ENCODE measurements around the gene DPPA5.
"Not testable (repeated sequence)": the region's sequence is repeated elsewhere in the genome, so short reads cannot be mapped to it uniquely, and the experiment has no call there.

The DPPA5 gene

GRCh38 chr6:73353636-73354593 lies at the start of gene DPPA5:
Gene DPPA5 (minus strand): TSS chr6:73354276. CDS start chr6:73354225, 51 bp downstream.
- no peak for DNase-seq (ENCODE audit: low read depth in 3 of 3)

GRCh38 chr6:73400656-73401055 lies 46.6 kb upstream of the DPPA5 start:
- no peak for DNase-seq (ENCODE audit: low read depth in 3 of 3)

GRCh38 chr6:73395875-73396274 lies 41.8 kb upstream of the DPPA5 start:
- DNase-seq (ENCODE audit: low read depth in 3 of 3): no peak

GRCh38 chr6:73394577-73395354 lies 40.7 kb upstream of the DPPA5 start, which contains the start of gene DDX43:
Gene DDX43 (plus strand): TSS chr6:73394828. CDS start chr6:73394906, 78 bp downstream.
- peak in 1 of 3 experiments; percentile 36 for DNase-seq (ENCODE audit: low read depth in 3 of 3)

GRCh38 chr6:73393278-73393677 lies 39.2 kb upstream of the DPPA5 start:
- no peak for DNase-seq (ENCODE audit: low read depth in 3 of 3)

GRCh38 chr6:73392188-73392587 lies 38.1 kb upstream of the DPPA5 start:
- DNase-seq (ENCODE audit: low read depth in 3 of 3): not testable (repeated sequence)

- DNase-seq (ENCODE audit: low read depth in 3 of 3): no peak
Observed at GRCh38 chr6:73391675-73392074, 37.6 kb upstream of the DPPA5 start.

- no peak for DNase-seq (ENCODE audit: low read depth in 3 of 3)
Observed at GRCh38 chr6:73389854-73390253, 35.8 kb upstream of the DPPA5 start.

GRCh38 chr6:73388800-73389512 lies 34.9 kb upstream of the DPPA5 start:
- peak in 2 of 3 experiments; percentile 20 to 64 for DNase-seq (ENCODE audit: low read depth in 3 of 3)

- no peak for DNase-seq (ENCODE audit: low read depth in 3 of 3)
Observed at GRCh38 chr6:73388433-73388799, 34.3 kb upstream of the DPPA5 start.

- DNase-seq (ENCODE audit: low read depth in 3 of 3): no peak
Observed at GRCh38 chr6:73382462-73383113, 28.5 kb upstream of the DPPA5 start.

- not testable (repeated sequence) for DNase-seq (ENCODE audit: low read depth in 3 of 3)
Observed at GRCh38 chr6:73381531-73381930, 27.5 kb upstream of the DPPA5 start.

- no peak for DNase-seq (ENCODE audit: low read depth in 3 of 3)
Observed at GRCh38 chr6:73377225-73377624, 23.1 kb upstream of the DPPA5 start.

- no peak for DNase-seq (ENCODE audit: low read depth in 3 of 3)
Observed at GRCh38 chr6:73375216-73375615, 21.1 kb upstream of the DPPA5 start.

- no peak for DNase-seq (ENCODE audit: low read depth in 3 of 3)
Observed at GRCh38 chr6:73372516-73372915, 18.4 kb upstream of the DPPA5 start.

- no peak for DNase-seq (ENCODE audit: low read depth in 3 of 3)
Observed at GRCh38 chr6:73371984-73372383, 17.9 kb upstream of the DPPA5 start.

- DNase-seq (ENCODE audit: low read depth in 3 of 3): no peak
Observed at GRCh38 chr6:73369563-73369962, 15.5 kb upstream of the DPPA5 start, which contains the start of gene OOEP. Gene OOEP (minus strand): TSS chr6:73369897. CDS start chr6:73369792, 105 bp downstream.

GRCh38 chr6:73369157-73369556 lies 15.1 kb upstream of the DPPA5 start:
- DNase-seq (ENCODE audit: low read depth in 3 of 3): no peak

GRCh38 chr6:73368675-73369074 lies 14.6 kb upstream of the DPPA5 start:
- DNase-seq (ENCODE audit: low read depth in 3 of 3): no peak

GRCh38 chr6:73367761-73368355 lies 13.8 kb upstream of the DPPA5 start:
- DNase-seq (ENCODE audit: low read depth in 3 of 3): no peak

- no peak for DNase-seq (ENCODE audit: low read depth in 3 of 3)
Observed at GRCh38 chr6:73364549-73364948, 10.5 kb upstream of the DPPA5 start.

Measured in stimulated activated CD4-positive, alpha-beta T cell treated with anti-CD3 and anti-CD28 coated beads, TNF-alpha, amount 100 ng/mL, for 24 hours (primary cell).